Mesenchymal stem cell (in vitro differentiated cells and primary cell): ENCODE measurements around the gene ATP5MG.

Source experiments
- DNase-seq: peaks from one replicate; pipeline ENCODE4 v3.0.0-alpha.2; 2013
- H2AFZ ChIP-seq: one replicate; pipeline ENCODE4 v1.6.1; 2013; ENCODE audit warnings: low read depth, mild to moderate bottlenecking, control low read depth, inconsistent platforms, low read length, moderate library complexity
- H2AK5ac ChIP-seq: 2 replicates; pipeline ENCODE4 v1.6.1; 2013; ENCODE audit warnings: low read length, moderate library complexity, mild to moderate bottlenecking, inconsistent platforms; ENCODE audit not compliant: severe bottlenecking
- H2BK120ac ChIP-seq: one replicate; pipeline ENCODE4 v1.6.1; 2013; ENCODE audit warnings: low read depth, mild to moderate bottlenecking, inconsistent platforms, low read length, moderate library complexity
- H2BK12ac ChIP-seq, 2 experiments: one replicate each; pipeline ENCODE4 v1.6.1; 2013; ENCODE audit warnings: inconsistent platforms in 2 of 2, low read length in 2 of 2, mild to moderate bottlenecking in 2 of 2, moderate library complexity in 2 of 2, control low read depth in 1 of 2
- H2BK15ac ChIP-seq: one replicate; pipeline ENCODE4 v1.6.1; 2013; ENCODE audit warnings: mild to moderate bottlenecking, low read depth, inconsistent platforms; ENCODE audit not compliant: poor library complexity, severe bottlenecking
- H2BK5ac ChIP-seq: 2 replicates; pipeline ENCODE4 v1.6.1; 2013; ENCODE audit warnings: low read depth, mild to moderate bottlenecking, low read length, control low read depth, inconsistent platforms; ENCODE audit not compliant: poor library complexity, severe bottlenecking
- H3K14ac ChIP-seq, 2 experiments: one replicate each; pipeline ENCODE4 v1.6.1; 2013; ENCODE audit warnings: inconsistent platforms in 2 of 2, low read length in 2 of 2, control low read depth in 1 of 2, mild to moderate bottlenecking in 1 of 2, moderate library complexity in 1 of 2
- H3K18ac ChIP-seq, 2 experiments: one replicate each; pipeline ENCODE4 v1.6.1; 2013; ENCODE audit warnings: inconsistent platforms in 2 of 2, low read length in 2 of 2, control low read depth in 1 of 2, low read depth in 1 of 2, mild to moderate bottlenecking in 1 of 2
- H3K23ac ChIP-seq, 2 experiments: one replicate each; pipeline ENCODE4 v1.6.1; 2013; ENCODE audit warnings: inconsistent platforms in 2 of 2, low read length in 2 of 2, mild to moderate bottlenecking in 2 of 2, moderate library complexity in 2 of 2, control low read depth in 1 of 2
- H3K27ac ChIP-seq: 2 replicates; pipeline ENCODE4 v1.5.1; 2013; ENCODE audit warnings: mild to moderate bottlenecking, moderate library complexity, low read length, control low read depth, inconsistent platforms; ENCODE audit not compliant: poor library complexity, severe bottlenecking
- H3K27me3 ChIP-seq, 2 experiments: 2 replicates each; pipeline versions ENCODE4 v1.6.1 to v1.7.0; 2013; ENCODE audit warnings: low read length in 2 of 2, mild to moderate bottlenecking in 2 of 2, moderate library complexity in 2 of 2, control low read depth in 1 of 2, inconsistent platforms in 1 of 2; ENCODE audit not compliant: control insufficient read depth in 1 of 2, insufficient read depth in 1 of 2
- H3K36me3 ChIP-seq, 2 experiments: 2 replicates each; pipeline versions ENCODE4 v1.6.1 to v1.7.0; 2013; ENCODE audit warnings: low read length in 2 of 2, control low read depth in 1 of 2, inconsistent platforms in 1 of 2, low read depth in 1 of 2, mild to moderate bottlenecking in 1 of 2; ENCODE audit not compliant: insufficient read depth in 2 of 2, control insufficient read depth in 1 of 2
- H3K4ac ChIP-seq, 2 experiments: one replicate each; pipeline ENCODE4 v1.6.1; 2013; ENCODE audit warnings: inconsistent platforms in 2 of 2, low read length in 2 of 2, mild to moderate bottlenecking in 2 of 2, moderate library complexity in 2 of 2, control low read depth in 1 of 2, low read depth in 1 of 2
- H3K4me1 ChIP-seq: 2 replicates; pipeline ENCODE4 v1.6.1; 2013; ENCODE audit warnings: low read depth, low read length, control low read depth; ENCODE audit not compliant: control insufficient read depth, insufficient read depth
- H3K4me2 ChIP-seq: 2 replicates; pipeline ENCODE4 v1.6.1; 2013; ENCODE audit warnings: low read length, mild to moderate bottlenecking, inconsistent platforms; ENCODE audit not compliant: poor library complexity, severe bottlenecking
- H3K4me3 ChIP-seq, 2 experiments: 2 replicates each; pipeline versions ENCODE4 v1.5.1 to v1.7.0; 2013; ENCODE audit warnings: low read length in 2 of 2, mild to moderate bottlenecking in 2 of 2, control low read depth in 1 of 2, low read depth in 1 of 2; ENCODE audit not compliant: insufficient read depth in 1 of 2
- H3K79me1 ChIP-seq: replicated peaks from 2 replicates; pipeline ENCODE4 v1.6.1; 2013; ENCODE audit warnings: mild to moderate bottlenecking, control low read depth, low read length, inconsistent platforms; ENCODE audit not compliant: poor library complexity, severe bottlenecking
- H3K9ac ChIP-seq: 2 replicates; pipeline ENCODE4 v1.7.0; 2013; ENCODE audit warnings: mild to moderate bottlenecking, low read length, moderate library complexity
- H3K9me3 ChIP-seq: 2 replicates; pipeline ENCODE4 v1.7.0; 2013; ENCODE audit warnings: mild to moderate bottlenecking, low read length; ENCODE audit not compliant: control insufficient read depth
- H4K8ac ChIP-seq: one replicate; pipeline ENCODE4 v1.6.1; 2013; ENCODE audit warnings: inconsistent platforms, mild to moderate bottlenecking, low read length, moderate library complexity
- H4K91ac ChIP-seq: one replicate; pipeline ENCODE4 v1.6.1; 2013; ENCODE audit warnings: mild to moderate bottlenecking, low read length, inconsistent platforms
- WGBS: methylation state at CpG from one replicate; pipeline ENCODE4 v1.1.7; 2013; ENCODE audit warnings: mixed read lengths; 5-methylcytosine and 5-hydroxymethylcytosine counted together

The ATP5MG gene

GRCh38 chr11:118359295-118359958, 42.0 kb upstream of the ATP5MG start, which contains the start of gene UBE4A:
Gene UBE4A, plus strand, starts transcription at chr11:118359600. Its CDS starts 5,481 bp downstream, at chr11:118365081.
- no peaks in the 10 kb centered on the region for H3K9me3 ChIP-seq
- H2BK15ac ChIP-seq: peak within 1 kb of the TSS; percentile 57
- H3K36me3 ChIP-seq: peaks cover 0 to 15% of the 10 kb centered on the region in 2 experiments
- H3K79me1 ChIP-seq: peaks cover 11% of the 10 kb centered on the region
- peak within 1 kb of the TSS; percentile 89 to 98 for H3K18ac ChIP-seq
- H3K4me3 ChIP-seq: peak within 1 kb of the TSS; percentile 68 to 99
- H3K27me3 ChIP-seq: no peaks in the 10 kb centered on the region
- no peak within 1 kb of the TSS for H2BK120ac ChIP-seq
- DNase-seq: peak; percentile 93
- H3K4me1 ChIP-seq: peaks cover 5% of the 10 kb centered on the region
- peak within 1 kb of the TSS; percentile 98 for H4K91ac ChIP-seq
- no peak within 1 kb of the TSS for H2AK5ac ChIP-seq
- peak within 1 kb of the TSS; percentile 95 for H3K9ac ChIP-seq
- H2AFZ ChIP-seq: peak within 1 kb of the TSS; percentile 98
- H3K23ac ChIP-seq: no peak within 1 kb of the TSS
- H3K27ac ChIP-seq: no peak within 1 kb of the TSS
- H2BK12ac ChIP-seq: no peak within 1 kb of the TSS
- H3K4ac ChIP-seq: peak within 1 kb of the TSS; percentile 83 to 91
- H2BK5ac ChIP-seq: no peak within 1 kb of the TSS
- peak within 1 kb of the TSS; percentile 100 for H4K8ac ChIP-seq
- H3K4me2 ChIP-seq: peak within 1 kb of the TSS; percentile 85
- WGBS: 10% methylated on average over 28 of the region's 33 CpGs
- H3K14ac ChIP-seq: peak within 1 kb of the TSS in 1 of 2 experiments; percentile 48

- Histone ChIP-seq H3K79me1 (peaks cover 17% of the 10 kb centered on the region), H3K9me3 (no peaks in the 10 kb centered on the region), H3K36me3 (peaks cover 4 to 67% of the 10 kb centered on the region in 2 experiments), H2AFZ (no peak overlapping the region), H2BK12ac (no peak overlapping the region), H4K91ac (no peak overlapping the region), H2AK5ac (no peak overlapping the region), H3K4me3 (no peak overlapping the region), H2BK120ac (no peak overlapping the region), H4K8ac (no peak overlapping the region), H3K27ac (no peak overlapping the region), H3K4ac (no peak overlapping the region), H3K14ac (no peak overlapping the region), H3K18ac (no peak overlapping the region), H2BK15ac (no peak overlapping the region), H3K4me1 (peaks cover 5% of the 10 kb centered on the region), H3K23ac (no peak overlapping the region), H3K9ac (no peak overlapping the region), H3K27me3 (no peaks in the 10 kb centered on the region), H3K4me2 (no peak overlapping the region), H2BK5ac (no peak overlapping the region)
- no peak for DNase-seq
- 100% methylated on average over 1 of the region's 3 CpGs for WGBS
Measured at GRCh38 chr11:118364956-118365615, 36.3 kb upstream of the ATP5MG start.

- H2BK120ac ChIP-seq: no peak overlapping the region
- H3K27ac ChIP-seq: no peak overlapping the region
- H2AK5ac ChIP-seq: no peak overlapping the region
- H3K9ac ChIP-seq: no peak overlapping the region
- H2AFZ ChIP-seq: no peak overlapping the region
- H3K4ac ChIP-seq: no peak overlapping the region
- no peak overlapping the region for H3K14ac ChIP-seq
- H4K8ac ChIP-seq: no peak overlapping the region
- H2BK12ac ChIP-seq: no peak overlapping the region
- no peak overlapping the region for H2BK5ac ChIP-seq
- H4K91ac ChIP-seq: no peak overlapping the region
- H3K4me2 ChIP-seq: no peak overlapping the region
- no peak overlapping the region for H3K23ac ChIP-seq
- H3K4me1 ChIP-seq: no peaks in the 10 kb centered on the region
- no peak overlapping the region for H3K18ac ChIP-seq
- no peaks in the 10 kb centered on the region for H3K9me3 ChIP-seq
- H3K27me3 ChIP-seq: no peaks in the 10 kb centered on the region
- 69% methylated on average over 1 of the region's 1 CpG for WGBS
- peaks cover 11 to 78% of the 10 kb centered on the region in 2 experiments for H3K36me3 ChIP-seq
- no peak for DNase-seq
- H3K4me3 ChIP-seq: no peak overlapping the region
- H2BK15ac ChIP-seq: no peak overlapping the region
- peaks cover 17% of the 10 kb centered on the region for H3K79me1 ChIP-seq
Measured at GRCh38 chr11:118366287-118366686, 35.1 kb upstream of the ATP5MG start.

- Histone ChIP-seq H3K9me3 (no peaks in the 10 kb centered on the region), H3K27ac (no peak overlapping the region), H2AK5ac (no peak overlapping the region), H3K9ac (no peak overlapping the region), H3K23ac (no peak overlapping the region), H3K18ac (no peak overlapping the region), H3K4ac (no peak overlapping the region), H2BK5ac (no peak overlapping the region), H4K91ac (no peak overlapping the region), H3K4me2 (no peak overlapping the region), H3K79me1 (peaks cover 6% of the 10 kb centered on the region), H3K14ac (no peak overlapping the region), H2BK12ac (no peak overlapping the region), H2BK120ac (no peak overlapping the region), H3K27me3 (no peaks in the 10 kb centered on the region), H2BK15ac (no peak overlapping the region), H3K36me3 (peaks cover 23 to 91% of the 10 kb centered on the region in 2 experiments), H3K4me1 (no peaks in the 10 kb centered on the region), H2AFZ (no peak overlapping the region), H3K4me3 (no peak overlapping the region), H4K8ac (no peak overlapping the region)
- WGBS: 96% methylated on average over 3 of the region's 4 CpGs
- DNase-seq: no peak
Measured at GRCh38 chr11:118370774-118371173, 30.6 kb upstream of the ATP5MG start.
